Activated CD4-positive, CD25-positive, alpha-beta regulatory T cell treated with anti-CD3 and anti-CD28 coated beads, Interleukin-2, amount 50 U/mL, for 16 hours (primary cell): Measurements from ENCODE around the gene RRP1.
A peak's percentile ranks its signal among the peaks of the same experiment; 100 is the strongest.

Experiments used
- DNase-seq: peaks from one replicate; pipeline ENCODE4 v3.0.0-alpha.2; 2020; ENCODE audit warnings: low read depth, low spot score

RRP1 gene

GRCh38 chr21:43775190-43775589 is 14.2 kb upstream of the RRP1 start:
- DNase-seq = no peak

- peak; percentile 61 for DNase-seq
Measured at GRCh38 chr21:43775795-43776430, 13.5 kb upstream of the RRP1 start, which contains the start of gene CSTB. TSS of gene CSTB (minus strand) at chr21:43776308. CDS start at chr21:43776269, 39 bp downstream.

- no peak for DNase-seq
Measured at GRCh38 chr21:43777953-43778352, 11.4 kb upstream of the RRP1 start.

- no peak for DNase-seq
Measured at GRCh38 chr21:43778469-43779335, 10.7 kb upstream of the RRP1 start.

- no peak for DNase-seq
Measured at GRCh38 chr21:43779660-43780059, 9.7 kb upstream of the RRP1 start.

GRCh38 chr21:43781846-43782245 is 7.5 kb upstream of the RRP1 start:
- no peak for DNase-seq

GRCh38 chr21:43782431-43783097 is 6.8 kb upstream of the RRP1 start:
- DNase-seq = no peak

- no peak for DNase-seq
Measured at GRCh38 chr21:43783098-43783700, 6.2 kb upstream of the RRP1 start.

GRCh38 chr21:43785134-43785533 is 4.2 kb upstream of the RRP1 start:
- no peak for DNase-seq

GRCh38 chr21:43786300-43786806 is 3.0 kb upstream of the RRP1 start:
- no peak for DNase-seq

GRCh38 chr21:43786807-43787440 is 2.5 kb upstream of the RRP1 start:
- no peak for DNase-seq

- no peak for DNase-seq
Measured at GRCh38 chr21:43790010-43790524, 690 bp downstream of the RRP1 start.

- DNase-seq = no peak
Measured at GRCh38 chr21:43792406-43792805, 3.0 kb downstream of the RRP1 start.

- DNase-seq = no peak
Measured at GRCh38 chr21:43793243-43793642, 3.9 kb downstream of the RRP1 start.

- DNase-seq = no peak
Measured at GRCh38 chr21:43794311-43794710, 4.9 kb downstream of the RRP1 start.

GRCh38 chr21:43794857-43795256 is 5.5 kb downstream of the RRP1 start:
- no peak for DNase-seq

- no peak for DNase-seq
Measured at GRCh38 chr21:43797415-43797814, 8.0 kb downstream of the RRP1 start.

- no peak for DNase-seq
Measured at GRCh38 chr21:43797925-43798715, 8.7 kb downstream of the RRP1 start.

- DNase-seq = no peak
Measured at GRCh38 chr21:43799301-43799840, 10.0 kb downstream of the RRP1 start.

- no peak for DNase-seq
Measured at GRCh38 chr21:43800124-43800523, 10.7 kb downstream of the RRP1 start.
